Measurements from ENCODE around the gene PGR. TPM values are rescaled to one million over a fixed set of nuclear protein-coding genes. Genes with fewer than 3 reads are reported as not detected.
A peak's percentile ranks its signal among the peaks of the same experiment; 100 is the strongest.

The PGR gene
- total and polyA plus RNA-seq, 8 donors = 2.0 to 6.3 (median 4.7) TPM

DNA sequence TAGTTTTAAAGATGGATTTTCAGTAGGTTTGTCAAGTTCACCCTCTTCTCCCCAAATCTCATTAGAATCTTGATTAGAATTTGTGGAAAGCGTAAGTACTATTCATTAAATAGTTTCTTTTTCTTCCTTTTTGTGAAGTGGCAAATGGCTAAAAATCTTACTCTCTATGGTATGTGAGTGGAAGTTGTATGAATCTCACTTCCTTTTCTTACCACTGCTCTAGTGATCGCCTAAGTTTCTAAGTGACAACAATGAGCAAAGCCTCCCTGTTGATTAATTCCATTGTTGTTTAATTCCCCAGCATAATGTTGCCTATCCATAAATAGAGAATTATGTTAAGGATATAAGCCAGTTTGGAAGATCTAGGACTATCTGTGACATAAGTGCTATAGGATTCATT, 82.7 kb downstream of the PGR start:
- no peaks in the 10 kb centered on the region for H3K36me3 ChIP-seq
- intact Hi-C loops (cut with DNase I) = no loop called here
- peaks cover 0 to 2% of the 10 kb centered on the region in 2 donors for H3K9me3 ChIP-seq
- no peak for ATAC-seq
- no peak overlapping the region for H3K27ac ChIP-seq
- TF ChIP-seq, protein P1, sequence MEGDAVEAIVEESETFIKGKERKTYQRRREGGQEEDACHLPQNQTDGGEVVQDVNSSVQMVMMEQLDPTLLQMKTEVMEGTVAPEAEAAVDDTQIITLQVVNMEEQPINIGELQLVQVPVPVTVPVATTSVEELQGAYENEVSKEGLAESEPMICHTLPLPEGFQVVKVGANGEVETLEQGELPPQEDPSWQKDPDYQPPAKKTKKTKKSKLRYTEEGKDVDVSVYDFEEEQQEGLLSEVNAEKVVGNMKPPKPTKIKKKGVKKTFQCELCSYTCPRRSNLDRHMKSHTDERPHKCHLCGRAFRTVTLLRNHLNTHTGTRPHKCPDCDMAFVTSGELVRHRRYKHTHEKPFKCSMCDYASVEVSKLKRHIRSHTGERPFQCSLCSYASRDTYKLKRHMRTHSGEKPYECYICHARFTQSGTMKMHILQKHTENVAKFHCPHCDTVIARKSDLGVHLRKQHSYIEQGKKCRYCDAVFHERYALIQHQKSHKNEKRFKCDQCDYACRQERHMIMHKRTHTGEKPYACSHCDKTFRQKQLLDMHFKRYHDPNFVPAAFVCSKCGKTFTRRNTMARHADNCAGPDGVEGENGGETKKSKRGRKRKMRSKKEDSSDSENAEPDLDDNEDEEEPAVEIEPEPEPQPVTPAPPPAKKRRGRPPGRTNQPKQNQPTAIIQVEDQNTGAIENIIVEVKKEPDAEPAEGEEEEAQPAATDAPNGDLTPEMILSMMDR (IDR thresholded peaks at IDR 0.05) = no peak
- DNase-seq = no peak
- H3K4me1 ChIP-seq = no peaks in the 10 kb centered on the region
- H3K4me3 ChIP-seq = no peak overlapping the region
- H3K27me3 ChIP-seq = no peaks in the 10 kb centered on the region

DNA sequence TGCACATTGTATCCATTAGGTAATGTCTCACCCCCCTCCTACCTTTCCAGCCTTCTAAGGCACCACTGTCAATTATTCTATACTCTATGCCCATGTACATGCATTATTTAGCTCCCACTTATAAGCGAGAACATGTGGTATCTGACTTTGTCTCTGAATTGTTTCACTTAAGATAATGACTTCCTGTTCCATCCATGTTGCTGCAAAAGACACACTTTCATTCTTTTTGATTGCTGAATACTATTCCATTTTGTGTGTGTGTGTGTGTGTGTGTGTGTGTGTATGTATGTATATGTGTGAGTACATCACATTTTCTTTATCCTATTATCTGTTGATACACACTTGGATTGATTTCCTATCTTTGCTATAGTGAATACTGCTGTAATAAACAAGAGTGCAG, 84.2 kb downstream of the PGR start:
- DNase-seq (no peak), ATAC-seq (no peak)
- Histone ChIP-seq H3K4me3 (no peak overlapping the region), H3K36me3 (no peaks in the 10 kb centered on the region), H3K27ac (no peak overlapping the region), H3K27me3 (no peaks in the 10 kb centered on the region), H3K4me1 (no peaks in the 10 kb centered on the region), H3K9me3 (peaks cover 0 to 2% of the 10 kb centered on the region in 2 donors)
- TF ChIP-seq, protein P1 (IDR thresholded peaks at IDR 0.05) = no peak
- intact Hi-C loops (cut with DNase I) = no loop called here

DNA sequence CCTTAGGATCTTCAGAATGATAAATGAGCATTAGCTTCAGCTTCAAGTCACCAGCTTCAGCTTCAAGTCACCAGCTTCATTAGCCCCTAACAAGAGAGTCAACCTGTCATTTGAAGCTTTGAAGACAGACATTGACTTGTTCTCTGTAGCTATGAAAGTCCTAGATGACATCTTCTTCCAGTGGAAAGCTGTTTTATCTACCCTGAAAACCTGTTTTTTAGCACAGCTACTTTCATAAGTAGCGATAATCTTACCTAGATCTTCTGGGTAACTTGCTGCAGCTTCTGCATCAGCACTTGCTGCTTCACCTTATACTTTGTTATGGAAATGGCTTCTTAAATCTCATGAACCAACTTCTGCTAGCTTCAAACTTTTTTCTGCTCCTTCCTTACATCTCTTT, 85.7 kb downstream of the PGR start:
- no peaks in the 10 kb centered on the region for H3K36me3 ChIP-seq
- ATAC-seq = no peak
- intact Hi-C loops (cut with DNase I) = no loop called here

DNA sequence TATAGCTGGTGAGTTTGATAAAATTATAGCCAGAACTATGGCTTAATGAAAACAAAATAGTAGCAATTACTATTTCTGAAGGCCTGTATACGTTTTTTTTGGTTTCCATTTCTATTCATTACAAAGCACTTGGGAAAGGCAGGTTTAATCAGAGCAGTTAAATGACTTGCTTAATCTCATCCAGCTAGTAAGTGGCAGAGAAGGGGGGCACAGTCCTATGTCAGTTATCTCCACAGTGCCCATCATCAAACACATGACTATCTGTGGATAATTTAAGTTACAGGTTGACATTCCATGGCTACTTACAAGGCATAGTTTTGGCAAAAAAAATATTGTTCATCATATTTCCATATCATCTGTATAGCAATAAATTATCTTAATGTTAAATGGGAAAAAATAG, 93.7 kb downstream of the PGR start:
- H3K9me3 ChIP-seq = no peaks in the 10 kb centered on the region
- H3K27ac ChIP-seq = no peak overlapping the region
- no peaks in the 10 kb centered on the region for H3K27me3 ChIP-seq
- no peaks in the 10 kb centered on the region for H3K36me3 ChIP-seq
- H3K4me1 ChIP-seq = no peaks in the 10 kb centered on the region
- no peak for DNase-seq
- no peak for ATAC-seq
- TF ChIP-seq, protein P1 (IDR thresholded peaks at IDR 0.05) = no peak
- intact Hi-C loops (cut with DNase I) = no loop called here
- no peak overlapping the region for H3K4me3 ChIP-seq

More for the DNA sequence above, 85.7 kb downstream of the PGR start:
- Histone ChIP-seq H3K9me3 (peaks cover 0 to 2% of the 10 kb centered on the region in 2 donors), H3K4me1 (no peaks in the 10 kb centered on the region), H3K27ac (no peak overlapping the region), H3K4me3 (no peak overlapping the region), H3K27me3 (no peaks in the 10 kb centered on the region)
- no peak for DNase-seq
- TF ChIP-seq, protein P1 (IDR thresholded peaks at IDR 0.05) = no peak

DNA sequence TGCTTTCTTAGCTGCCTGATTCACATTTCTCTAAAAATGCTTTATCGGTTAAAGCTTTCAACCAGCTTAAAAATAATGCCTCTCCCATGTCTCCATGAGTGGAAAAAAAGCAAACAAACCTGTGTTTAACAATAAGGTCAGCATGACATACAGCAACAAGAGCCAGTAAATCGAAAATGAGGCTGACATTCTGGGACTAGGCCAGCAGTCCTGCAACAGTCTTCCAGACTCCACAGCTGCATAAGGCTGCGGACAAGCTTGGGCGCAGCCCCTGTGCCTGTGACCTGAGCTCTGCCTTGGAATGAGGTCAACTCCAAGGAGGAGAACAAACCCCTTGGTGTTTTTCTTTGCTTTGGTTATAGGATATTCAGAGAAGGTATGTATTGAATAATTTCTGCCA, 95.5 kb downstream of the PGR start:
- H3K27ac ChIP-seq = no peak overlapping the region
- H3K36me3 ChIP-seq = no peaks in the 10 kb centered on the region
- no peaks in the 10 kb centered on the region for H3K9me3 ChIP-seq
- no peak overlapping the region for H3K4me3 ChIP-seq
- H3K27me3 ChIP-seq = no peaks in the 10 kb centered on the region
- DNase-seq = peak in 2 of 4 donors; percentile 59 to 80
- ATAC-seq = peak; percentile 37
- intact Hi-C loops (cut with DNase I) = no loop called here
- TF ChIP-seq, protein P1 (IDR thresholded peaks at IDR 0.05) = no peak
- no peaks in the 10 kb centered on the region for H3K4me1 ChIP-seq

Data from left lung (tissue), 10 donors.